Measurements from ENCODE around the gene HYAL2. TPM values are rescaled to one million over a fixed set of nuclear protein-coding genes. Genes with fewer than 3 reads are reported as not detected.

Gene HYAL2
- 51.4 TPM for polyA plus RNA-seq (2013, experiment 1 of 2)
- polyA plus RNA-seq (2013, experiment 2 of 2), result 52.0 TPM

GRCh38 chr3:50322386-50323091, at the start of gene HYAL2:
Gene HYAL2 (minus strand): TSS chr3:50322745. CDS start chr3:50320489, 2,256 bp downstream.
- H2AFZ ChIP-seq (ENCODE audit: low read length), result peak within 1 kb of the TSS; percentile 99
- peak within 1 kb of the TSS; percentile 99 for H2BK120ac ChIP-seq (ENCODE audit: low read depth, low read length)
- H3K79me1 ChIP-seq (ENCODE audit: low read depth, low read length), result peaks cover 25% of the 10 kb centered on the region
- peak within 1 kb of the TSS; percentile 39 for H3K14ac ChIP-seq (ENCODE audit: low read length)
- H2BK15ac ChIP-seq (ENCODE audit: low read length), result peak within 1 kb of the TSS; percentile 99
- no CpG with 5 or more reads among the region's 31 CpGs for WGBS, 2 donors (ENCODE audit: extremely low coverage in 2 of 2, insufficient read length in 2 of 2, insufficient replicate concordance in 1 of 2)
- peak within 1 kb of the TSS; percentile 94 for H3K18ac ChIP-seq (ENCODE audit: low read length)
- H3K4me1 ChIP-seq (ENCODE audit: control insufficient read depth in 2 of 2, insufficient read depth in 1 of 2, low read depth in 1 of 2, low read length in 2 of 2), result peaks cover 30 to 35% of the 10 kb centered on the region in 2 donors
- peak within 1 kb of the TSS; percentile 97 for H3K23ac ChIP-seq (ENCODE audit: low read depth, low read length, poor library complexity)
- peak within 1 kb of the TSS; percentile 61 to 84 for H3K4me3 ChIP-seq (ENCODE audit: low read length in 2 of 2)
- H3K27ac ChIP-seq (replicated peaks; ENCODE audit: low read length), result peak within 1 kb of the TSS; percentile 90
- H4K91ac ChIP-seq (ENCODE audit: low read depth, low read length, poor library complexity), result peak within 1 kb of the TSS; percentile 87
- peak within 1 kb of the TSS; percentile 95 for H3K4me2 ChIP-seq (ENCODE audit: insufficient read depth, low read length, poor library complexity, severe bottlenecking)
- peak within 1 kb of the TSS; percentile 98 for H2BK5ac ChIP-seq (ENCODE audit: low read length)
- H3K4ac ChIP-seq (ENCODE audit: low read length), result peak within 1 kb of the TSS; percentile 66
- H3K36me3 ChIP-seq (replicated peaks in 1 of 2; ENCODE audit: control insufficient read depth in 2 of 2, insufficient read depth in 2 of 2, low read length in 2 of 2), result peaks cover 33 to 57% of the 10 kb centered on the region in 2 donors
- H3K9ac ChIP-seq (ENCODE audit: low read depth, low read length, poor library complexity), result peak within 1 kb of the TSS; percentile 67
- no peaks in the 10 kb centered on the region for H3K27me3 ChIP-seq (ENCODE audit: control insufficient read depth in 3 of 3, insufficient read depth in 3 of 3, low read depth in 1 of 3, low read length in 3 of 3)
- DNase-seq (ENCODE audit: low spot score), result no peak
- no peaks in the 10 kb centered on the region for H3K9me3 ChIP-seq (replicated peaks in 1 of 2; ENCODE audit: control insufficient read depth in 2 of 2, insufficient read depth in 1 of 2, low read depth in 1 of 2, low read length in 2 of 2)
- H2BK12ac ChIP-seq (ENCODE audit: low read length), result peak within 1 kb of the TSS; percentile 68
- H4K8ac ChIP-seq (ENCODE audit: low read depth, low read length), result no peak within 1 kb of the TSS
- H2AK5ac ChIP-seq (ENCODE audit: low read depth, low read length), result peak within 1 kb of the TSS; percentile 90

- H3K79me1 ChIP-seq (ENCODE audit: low read depth, low read length), result peaks cover 3% of the 10 kb centered on the region
These were observed 48.7 kb upstream of the HYAL2 start for GRCh38 chr3:50371133-50371685.

GRCh38 chr3:50370594-50370993, 48.0 kb upstream of the HYAL2 start:
- Histone ChIP-seq H2BK15ac (ENCODE audit: low read length) (peak overlapping the region; percentile 65), H4K8ac (ENCODE audit: low read depth, low read length) (no peak overlapping the region), H3K18ac (ENCODE audit: low read length) (peak overlapping the region; percentile 29), H3K14ac (ENCODE audit: low read length) (no peak overlapping the region), H3K9ac (ENCODE audit: low read depth, low read length, poor library complexity) (peak overlapping the region; percentile 18), H3K9me3 (replicated peaks in 1 of 2; ENCODE audit: control insufficient read depth in 2 of 2, insufficient read depth in 1 of 2, low read depth in 1 of 2, low read length in 2 of 2) (no peaks in the 10 kb centered on the region), H3K79me1 (ENCODE audit: low read depth, low read length) (no peaks in the 10 kb centered on the region), H3K4me1 (ENCODE audit: control insufficient read depth in 2 of 2, insufficient read depth in 1 of 2, low read depth in 1 of 2, low read length in 2 of 2) (peaks cover 35 to 39% of the 10 kb centered on the region in 2 donors), H2BK5ac (ENCODE audit: low read length) (peak overlapping the region; percentile 7), H2AFZ (ENCODE audit: low read length) (peak overlapping the region; percentile 16), H3K4me2 (ENCODE audit: insufficient read depth, low read length, poor library complexity, severe bottlenecking) (no peak overlapping the region), H3K27me3 (ENCODE audit: control insufficient read depth in 3 of 3, insufficient read depth in 3 of 3, low read depth in 1 of 3, low read length in 3 of 3) (peaks cover 0 to 43% (median 7%) of the 10 kb centered on the region in 3 experiments), H4K91ac (ENCODE audit: low read depth, low read length, poor library complexity) (no peak overlapping the region), H2AK5ac (ENCODE audit: low read depth, low read length) (peak overlapping the region; percentile 91), H2BK12ac (ENCODE audit: low read length) (no peak overlapping the region), H3K4ac (ENCODE audit: low read length) (no peak overlapping the region), H3K27ac (replicated peaks; ENCODE audit: low read length) (no peak overlapping the region), H3K23ac (ENCODE audit: low read depth, low read length, poor library complexity) (no peak overlapping the region), H3K4me3 (ENCODE audit: low read length in 2 of 2) (no peak overlapping the region), H2BK120ac (ENCODE audit: low read depth, low read length) (no peak overlapping the region), H3K36me3 (replicated peaks in 1 of 2; ENCODE audit: control insufficient read depth in 2 of 2, insufficient read depth in 2 of 2, low read length in 2 of 2) (no peaks in the 10 kb centered on the region)
- no peak for DNase-seq (ENCODE audit: low spot score)
- no CpG with 5 or more reads among the region's 14 CpGs for WGBS, 2 donors (ENCODE audit: extremely low coverage in 2 of 2, insufficient read length in 2 of 2, insufficient replicate concordance in 1 of 2)

More at GRCh38 chr3:50371133-50371685, 48.7 kb upstream of the HYAL2 start:
- H2BK12ac ChIP-seq (ENCODE audit: low read length), result no peak overlapping the region
- no peak overlapping the region for H2BK120ac ChIP-seq (ENCODE audit: low read depth, low read length)
- peaks cover 35 to 39% of the 10 kb centered on the region in 2 donors for H3K4me1 ChIP-seq (ENCODE audit: control insufficient read depth in 2 of 2, insufficient read depth in 1 of 2, low read depth in 1 of 2, low read length in 2 of 2)
- H3K18ac ChIP-seq (ENCODE audit: low read length), result no peak overlapping the region
- peaks cover 0 to 37% (median 2%) of the 10 kb centered on the region in 3 experiments for H3K27me3 ChIP-seq (ENCODE audit: control insufficient read depth in 3 of 3, insufficient read depth in 3 of 3, low read depth in 1 of 3, low read length in 3 of 3)
- peak overlapping the region; percentile 98 for H2BK15ac ChIP-seq (ENCODE audit: low read length)
- peak overlapping the region; percentile 42 for H2AK5ac ChIP-seq (ENCODE audit: low read depth, low read length)
- H3K23ac ChIP-seq (ENCODE audit: low read depth, low read length, poor library complexity), result no peak overlapping the region
- H4K91ac ChIP-seq (ENCODE audit: low read depth, low read length, poor library complexity), result no peak overlapping the region
- H3K27ac ChIP-seq (replicated peaks; ENCODE audit: low read length), result no peak overlapping the region
- no peak overlapping the region for H3K4me2 ChIP-seq (ENCODE audit: insufficient read depth, low read length, poor library complexity, severe bottlenecking)
- DNase-seq (ENCODE audit: low spot score), result no peak
- H3K9ac ChIP-seq (ENCODE audit: low read depth, low read length, poor library complexity), result no peak overlapping the region
- no peak overlapping the region for H4K8ac ChIP-seq (ENCODE audit: low read depth, low read length)
- H3K4ac ChIP-seq (ENCODE audit: low read length), result no peak overlapping the region
- peaks cover 0 to 2% of the 10 kb centered on the region in 2 donors for H3K9me3 ChIP-seq (replicated peaks in 1 of 2; ENCODE audit: control insufficient read depth in 2 of 2, insufficient read depth in 1 of 2, low read depth in 1 of 2, low read length in 2 of 2)
- peaks cover 0 to 1% of the 10 kb centered on the region in 2 donors for H3K36me3 ChIP-seq (replicated peaks in 1 of 2; ENCODE audit: control insufficient read depth in 2 of 2, insufficient read depth in 2 of 2, low read length in 2 of 2)
- WGBS, 2 donors (ENCODE audit: extremely low coverage in 2 of 2, insufficient read length in 2 of 2, insufficient replicate concordance in 1 of 2), result no CpG with 5 or more reads among the region's 3 CpGs
- H3K4me3 ChIP-seq (ENCODE audit: low read length in 2 of 2), result no peak overlapping the region
- H2AFZ ChIP-seq (ENCODE audit: low read length), result peak overlapping the region; percentile 16
- H3K14ac ChIP-seq (ENCODE audit: low read length), result no peak overlapping the region
- H2BK5ac ChIP-seq (ENCODE audit: low read length), result peak overlapping the region; percentile 7

- DNase-seq (ENCODE audit: low spot score), result no peak
- H2BK5ac ChIP-seq (ENCODE audit: low read length), result no peak overlapping the region
- no peak overlapping the region for H2BK120ac ChIP-seq (ENCODE audit: low read depth, low read length)
- H3K79me1 ChIP-seq (ENCODE audit: low read depth, low read length), result peaks cover 2% of the 10 kb centered on the region
- H4K91ac ChIP-seq (ENCODE audit: low read depth, low read length, poor library complexity), result no peak overlapping the region
- no peak overlapping the region for H2AK5ac ChIP-seq (ENCODE audit: low read depth, low read length)
- H3K23ac ChIP-seq (ENCODE audit: low read depth, low read length, poor library complexity), result no peak overlapping the region
- H2BK12ac ChIP-seq (ENCODE audit: low read length), result no peak overlapping the region
- no peak overlapping the region for H3K14ac ChIP-seq (ENCODE audit: low read length)
- H3K9ac ChIP-seq (ENCODE audit: low read depth, low read length, poor library complexity), result no peak overlapping the region
- no peak overlapping the region for H3K18ac ChIP-seq (ENCODE audit: low read length)
- H3K9me3 ChIP-seq (replicated peaks in 1 of 2; ENCODE audit: control insufficient read depth in 2 of 2, insufficient read depth in 1 of 2, low read depth in 1 of 2, low read length in 2 of 2), result no peaks in the 10 kb centered on the region
- no peaks in the 10 kb centered on the region for H3K36me3 ChIP-seq (replicated peaks in 1 of 2; ENCODE audit: control insufficient read depth in 2 of 2, insufficient read depth in 2 of 2, low read length in 2 of 2)
- no peak overlapping the region for H3K4me2 ChIP-seq (ENCODE audit: insufficient read depth, low read length, poor library complexity, severe bottlenecking)
- H3K27me3 ChIP-seq (ENCODE audit: control insufficient read depth in 3 of 3, insufficient read depth in 3 of 3, low read depth in 1 of 3, low read length in 3 of 3), result peaks cover 0 to 53% (median 13%) of the 10 kb centered on the region in 3 experiments
- H3K4me3 ChIP-seq (ENCODE audit: low read length in 2 of 2), result no peak overlapping the region
- no peak overlapping the region for H2BK15ac ChIP-seq (ENCODE audit: low read length)
- no peak overlapping the region for H4K8ac ChIP-seq (ENCODE audit: low read depth, low read length)
- WGBS, 2 donors (ENCODE audit: extremely low coverage in 2 of 2, insufficient read length in 2 of 2, insufficient replicate concordance in 1 of 2), result no CpG with 5 or more reads among the region's 9 CpGs
- no peak overlapping the region for H2AFZ ChIP-seq (ENCODE audit: low read length)
- H3K27ac ChIP-seq (replicated peaks; ENCODE audit: low read length), result no peak overlapping the region
- no peak overlapping the region for H3K4ac ChIP-seq (ENCODE audit: low read length)
- H3K4me1 ChIP-seq (ENCODE audit: control insufficient read depth in 2 of 2, insufficient read depth in 1 of 2, low read depth in 1 of 2, low read length in 2 of 2), result peaks cover 23 to 35% of the 10 kb centered on the region in 2 donors
These were observed 46.6 kb upstream of the HYAL2 start for GRCh38 chr3:50369012-50369670.
